ENCODE results near the gene PRCC.
"Not testable (repeated sequence)": the region's sequence is repeated elsewhere in the genome, so short reads cannot be mapped to it uniquely, and the experiment has no call there.

Gene PRCC

DNA sequence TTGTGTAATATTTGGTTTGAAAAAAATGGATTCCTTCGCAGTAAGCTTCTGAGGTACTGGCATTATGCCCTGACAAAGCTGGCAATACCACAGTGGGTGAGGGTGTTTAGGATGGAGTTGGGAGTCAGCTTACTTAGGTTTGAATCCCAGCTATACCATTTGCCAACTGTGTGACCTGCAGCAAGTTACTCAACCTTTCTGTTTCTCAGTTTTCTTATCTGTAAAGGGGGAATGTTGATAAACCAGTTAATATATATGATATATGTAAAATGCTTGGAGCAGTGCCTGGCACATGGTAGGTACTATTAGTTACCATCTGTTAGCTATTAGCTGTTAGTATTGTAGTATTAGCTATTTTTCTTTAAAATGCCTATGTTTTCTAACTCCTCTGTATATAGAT, 11.0 kb upstream of the PRCC start:
- no CpG with 5 or more reads among the region's 1 CpG for WGBS, 2 donors (ENCODE audit: extremely low coverage in 2 of 2, insufficient read length in 2 of 2, insufficient replicate concordance in 1 of 2)
- H3K18ac ChIP-seq (ENCODE audit: low read length), result no peak overlapping the region
- H3K4me1 ChIP-seq (ENCODE audit: control insufficient read depth in 2 of 2, insufficient read depth in 1 of 2, low read depth in 1 of 2, low read length in 2 of 2), result peaks cover 7 to 8% of the 10 kb centered on the region in 2 donors
- no peaks in the 10 kb centered on the region for H3K27me3 ChIP-seq (ENCODE audit: control insufficient read depth in 3 of 3, insufficient read depth in 3 of 3, low read depth in 1 of 3, low read length in 3 of 3)
- no peak overlapping the region for H3K14ac ChIP-seq (ENCODE audit: low read length)
- H3K9ac ChIP-seq (ENCODE audit: low read depth, low read length, poor library complexity), result no peak overlapping the region
- no peak overlapping the region for H3K23ac ChIP-seq (ENCODE audit: low read depth, low read length, poor library complexity)
- H3K36me3 ChIP-seq (replicated peaks in 1 of 2; ENCODE audit: control insufficient read depth in 2 of 2, insufficient read depth in 2 of 2, low read length in 2 of 2), result peaks cover 2 to 7% of the 10 kb centered on the region in 2 donors
- no peaks in the 10 kb centered on the region for H3K9me3 ChIP-seq (replicated peaks in 1 of 2; ENCODE audit: control insufficient read depth in 2 of 2, insufficient read depth in 1 of 2, low read depth in 1 of 2, low read length in 2 of 2)
- H2AK5ac ChIP-seq (ENCODE audit: low read depth, low read length), result no peak overlapping the region
- H3K4me3 ChIP-seq (ENCODE audit: low read length in 2 of 2), result no peak overlapping the region
- H3K4ac ChIP-seq (ENCODE audit: low read length), result no peak overlapping the region
- H2BK120ac ChIP-seq (ENCODE audit: low read depth, low read length), result no peak overlapping the region
- no peak for DNase-seq (ENCODE audit: low spot score)
- H3K27ac ChIP-seq (replicated peaks; ENCODE audit: low read length), result no peak overlapping the region
- no peak overlapping the region for H2BK15ac ChIP-seq (ENCODE audit: low read length)
- H2AFZ ChIP-seq (ENCODE audit: low read length), result no peak overlapping the region
- H4K91ac ChIP-seq (ENCODE audit: low read depth, low read length, poor library complexity), result no peak overlapping the region
- H3K79me1 ChIP-seq (ENCODE audit: low read depth, low read length), result peaks cover 8% of the 10 kb centered on the region
- no peak overlapping the region for H4K8ac ChIP-seq (ENCODE audit: low read depth, low read length)
- H2BK12ac ChIP-seq (ENCODE audit: low read length), result no peak overlapping the region
- H2BK5ac ChIP-seq (ENCODE audit: low read length), result no peak overlapping the region
- H3K4me2 ChIP-seq (ENCODE audit: insufficient read depth, low read length, poor library complexity, severe bottlenecking), result no peak overlapping the region

DNA sequence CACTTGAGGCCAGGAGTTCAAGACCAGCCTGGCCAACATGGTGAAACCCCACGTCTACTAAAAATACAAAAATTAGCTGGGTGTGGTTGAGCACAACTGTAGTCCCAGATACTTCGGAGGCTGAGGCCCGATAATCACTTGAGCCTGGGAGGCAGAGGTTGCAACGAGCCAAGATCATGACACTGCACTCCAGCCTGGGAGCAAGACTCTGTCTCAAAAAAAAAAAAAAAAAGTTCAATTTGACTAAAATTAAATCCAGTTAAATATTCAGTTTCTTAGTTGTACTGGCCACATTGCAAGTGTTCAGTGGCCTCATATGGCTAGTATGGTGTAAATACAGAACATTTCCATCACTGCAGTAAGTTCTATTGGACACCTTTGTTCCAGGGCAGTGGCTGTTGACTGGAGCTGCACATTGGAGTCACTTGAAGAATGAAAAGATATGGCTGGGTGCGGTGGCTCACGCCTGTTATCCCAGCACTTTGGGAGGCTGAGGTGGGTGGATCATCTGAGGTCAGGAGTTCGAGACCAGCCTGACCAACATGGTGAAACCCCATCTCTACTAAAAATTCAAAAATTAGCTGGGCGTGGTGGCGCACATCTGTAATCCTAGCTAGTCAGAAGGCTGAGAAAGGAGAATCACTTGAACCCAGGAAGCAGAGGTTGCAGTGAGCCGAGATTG, 9.6 kb upstream of the PRCC start:
- not testable (repeated sequence) for DNase-seq (ENCODE audit: low spot score); H3K9me3 ChIP-seq (replicated peaks in 1 of 2; ENCODE audit: control insufficient read depth in 2 of 2, insufficient read depth in 1 of 2, low read depth in 1 of 2, low read length in 2 of 2); H3K4me3 ChIP-seq (ENCODE audit: low read length in 2 of 2); H3K27ac ChIP-seq (replicated peaks; ENCODE audit: low read length); H3K23ac ChIP-seq (ENCODE audit: low read depth, low read length, poor library complexity); H4K8ac ChIP-seq (ENCODE audit: low read depth, low read length); H2BK15ac ChIP-seq (ENCODE audit: low read length); H3K4me1 ChIP-seq (ENCODE audit: control insufficient read depth in 2 of 2, insufficient read depth in 1 of 2, low read depth in 1 of 2, low read length in 2 of 2); H3K4ac ChIP-seq (ENCODE audit: low read length); H2AK5ac ChIP-seq (ENCODE audit: low read depth, low read length); H2BK12ac ChIP-seq (ENCODE audit: low read length); H3K18ac ChIP-seq (ENCODE audit: low read length); H3K4me2 ChIP-seq (ENCODE audit: insufficient read depth, low read length, poor library complexity, severe bottlenecking); H2BK120ac ChIP-seq (ENCODE audit: low read depth, low read length); H3K9ac ChIP-seq (ENCODE audit: low read depth, low read length, poor library complexity); H2AFZ ChIP-seq (ENCODE audit: low read length); H3K14ac ChIP-seq (ENCODE audit: low read length); H2BK5ac ChIP-seq (ENCODE audit: low read length); H3K36me3 ChIP-seq (replicated peaks in 1 of 2; ENCODE audit: control insufficient read depth in 2 of 2, insufficient read depth in 2 of 2, low read length in 2 of 2); H4K91ac ChIP-seq (ENCODE audit: low read depth, low read length, poor library complexity); H3K79me1 ChIP-seq (ENCODE audit: low read depth, low read length); H3K27me3 ChIP-seq (ENCODE audit: control insufficient read depth in 3 of 3, insufficient read depth in 3 of 3, low read depth in 1 of 3, low read length in 3 of 3)
- WGBS, 2 donors (ENCODE audit: extremely low coverage in 2 of 2, insufficient read length in 2 of 2, insufficient replicate concordance in 1 of 2), result no CpG with 5 or more reads among the region's 10 CpGs

DNA sequence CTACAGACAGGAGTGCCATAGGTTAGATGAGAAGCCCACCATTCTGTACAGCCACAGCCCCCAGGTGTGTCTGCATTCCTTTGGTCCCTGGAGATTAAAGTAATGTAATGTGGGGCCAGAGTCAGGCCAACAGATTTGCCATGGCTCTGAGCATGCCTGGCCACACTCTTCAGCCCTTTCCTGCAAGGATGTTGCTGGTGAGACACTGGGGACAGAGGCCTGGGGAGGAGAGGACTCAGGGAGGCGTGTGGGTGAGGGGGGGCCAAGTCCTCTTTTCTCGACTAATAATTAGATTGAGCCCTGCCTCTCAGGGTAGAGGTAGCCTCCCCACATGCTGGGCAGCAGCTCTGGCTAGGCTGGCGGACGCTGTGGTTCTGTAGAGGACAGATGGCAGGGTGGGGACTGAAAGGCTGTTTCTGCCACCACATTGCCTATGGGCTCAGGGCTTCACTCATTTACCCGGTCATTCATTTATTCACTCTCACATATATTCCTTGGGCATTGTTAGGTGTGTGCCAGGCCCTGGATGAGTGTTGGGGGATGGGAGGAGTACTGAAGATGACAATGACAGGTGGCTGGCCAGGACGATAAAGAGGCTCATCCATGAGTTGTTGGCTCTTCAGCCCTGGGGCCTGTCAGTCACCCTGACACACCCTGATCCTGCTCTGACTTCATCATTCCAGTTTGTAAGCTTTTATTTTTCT, 7.1 kb upstream of the PRCC start:
- no peak for DNase-seq (ENCODE audit: low spot score)
- Histone ChIP-seq H2BK12ac (ENCODE audit: low read length) (no peak overlapping the region), H2AFZ (ENCODE audit: low read length) (no peak overlapping the region)

DNA sequence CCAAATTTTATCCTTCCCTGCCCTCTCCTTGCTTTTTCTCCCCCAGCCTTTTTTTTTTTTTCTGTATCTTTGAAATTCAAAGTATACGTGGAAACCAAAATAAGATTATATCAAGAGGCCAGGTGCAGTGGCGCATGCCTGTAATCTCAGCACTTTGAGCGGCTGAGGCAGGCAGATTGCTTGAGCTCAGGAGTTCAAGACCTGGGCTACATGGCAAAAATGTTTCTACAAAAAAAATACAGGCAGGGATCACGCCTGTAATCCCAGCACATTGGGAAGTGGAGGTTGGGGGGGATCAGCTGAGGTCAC, 6.6 kb upstream of the PRCC start:
- Histone ChIP-seq H3K36me3 (replicated peaks in 1 of 2; ENCODE audit: control insufficient read depth in 2 of 2, insufficient read depth in 2 of 2, low read length in 2 of 2) (no peaks in the 10 kb centered on the region), H3K14ac (ENCODE audit: low read length) (no peak overlapping the region), H3K4me3 (ENCODE audit: low read length in 2 of 2) (no peak overlapping the region), H4K8ac (ENCODE audit: low read depth, low read length) (no peak overlapping the region), H2AFZ (ENCODE audit: low read length) (no peak overlapping the region), H2BK5ac (ENCODE audit: low read length) (no peak overlapping the region), H3K4me1 (ENCODE audit: control insufficient read depth in 2 of 2, insufficient read depth in 1 of 2, low read depth in 1 of 2, low read length in 2 of 2) (peaks cover 3% of the 10 kb centered on the region in 2 donors), H2BK120ac (ENCODE audit: low read depth, low read length) (no peak overlapping the region), H3K9ac (ENCODE audit: low read depth, low read length, poor library complexity) (no peak overlapping the region), H3K4me2 (ENCODE audit: insufficient read depth, low read length, poor library complexity, severe bottlenecking) (no peak overlapping the region), H3K9me3 (replicated peaks in 1 of 2; ENCODE audit: control insufficient read depth in 2 of 2, insufficient read depth in 1 of 2, low read depth in 1 of 2, low read length in 2 of 2) (no peaks in the 10 kb centered on the region), H3K23ac (ENCODE audit: low read depth, low read length, poor library complexity) (no peak overlapping the region), H3K4ac (ENCODE audit: low read length) (no peak overlapping the region), H3K79me1 (ENCODE audit: low read depth, low read length) (no peaks in the 10 kb centered on the region), H3K27me3 (ENCODE audit: control insufficient read depth in 3 of 3, insufficient read depth in 3 of 3, low read depth in 1 of 3, low read length in 3 of 3) (no peaks in the 10 kb centered on the region), H2AK5ac (ENCODE audit: low read depth, low read length) (no peak overlapping the region), H2BK15ac (ENCODE audit: low read length) (no peak overlapping the region), H3K18ac (ENCODE audit: low read length) (no peak overlapping the region), H3K27ac (replicated peaks; ENCODE audit: low read length) (no peak overlapping the region), H4K91ac (ENCODE audit: low read depth, low read length, poor library complexity) (no peak overlapping the region), H2BK12ac (ENCODE audit: low read length) (no peak overlapping the region)
- no peak for DNase-seq (ENCODE audit: low spot score)
- WGBS, 2 donors (ENCODE audit: extremely low coverage in 2 of 2, insufficient read length in 2 of 2, insufficient replicate concordance in 1 of 2), result no CpG with 5 or more reads among the region's 4 CpGs

More for the DNA sequence above, 7.1 kb upstream of the PRCC start:
- Histone ChIP-seq H3K4me2 (ENCODE audit: insufficient read depth, low read length, poor library complexity, severe bottlenecking) (no peak overlapping the region), H3K27me3 (ENCODE audit: control insufficient read depth in 3 of 3, insufficient read depth in 3 of 3, low read depth in 1 of 3, low read length in 3 of 3) (no peaks in the 10 kb centered on the region), H3K23ac (ENCODE audit: low read depth, low read length, poor library complexity) (no peak overlapping the region), H2BK120ac (ENCODE audit: low read depth, low read length) (no peak overlapping the region), H2AK5ac (ENCODE audit: low read depth, low read length) (no peak overlapping the region), H2BK15ac (ENCODE audit: low read length) (no peak overlapping the region), H3K4ac (ENCODE audit: low read length) (no peak overlapping the region), H2BK5ac (ENCODE audit: low read length) (no peak overlapping the region), H3K27ac (replicated peaks; ENCODE audit: low read length) (no peak overlapping the region), H4K91ac (ENCODE audit: low read depth, low read length, poor library complexity) (no peak overlapping the region), H3K14ac (ENCODE audit: low read length) (no peak overlapping the region), H3K79me1 (ENCODE audit: low read depth, low read length) (no peaks in the 10 kb centered on the region), H3K9ac (ENCODE audit: low read depth, low read length, poor library complexity) (no peak overlapping the region), H4K8ac (ENCODE audit: low read depth, low read length) (no peak overlapping the region), H3K18ac (ENCODE audit: low read length) (peak overlapping the region; percentile 7), H3K4me3 (ENCODE audit: low read length in 2 of 2) (no peak overlapping the region), H3K36me3 (replicated peaks in 1 of 2; ENCODE audit: control insufficient read depth in 2 of 2, insufficient read depth in 2 of 2, low read length in 2 of 2) (no peaks in the 10 kb centered on the region), H3K9me3 (replicated peaks in 1 of 2; ENCODE audit: control insufficient read depth in 2 of 2, insufficient read depth in 1 of 2, low read depth in 1 of 2, low read length in 2 of 2) (no peaks in the 10 kb centered on the region), H3K4me1 (ENCODE audit: control insufficient read depth in 2 of 2, insufficient read depth in 1 of 2, low read depth in 1 of 2, low read length in 2 of 2) (peaks cover 3% of the 10 kb centered on the region in 2 donors)
- WGBS, 2 donors (ENCODE audit: extremely low coverage in 2 of 2, insufficient read length in 2 of 2, insufficient replicate concordance in 1 of 2), result no CpG with 5 or more reads among the region's 6 CpGs

Data from neuronal stem cell (in vitro differentiated cells).